Colon (tissue), 2 donors: Measurements from ENCODE around the gene SLC27A3.

Experiments used
- FAIRE-seq: peaks from 2 replicates; lab custom pipeline; 2012; peaks lifted over from hg19 to GRCh38; lab: Jason Lieb, UNC
- donor health status: control.
- donor health status: control.

The SLC27A3 gene, protein sequence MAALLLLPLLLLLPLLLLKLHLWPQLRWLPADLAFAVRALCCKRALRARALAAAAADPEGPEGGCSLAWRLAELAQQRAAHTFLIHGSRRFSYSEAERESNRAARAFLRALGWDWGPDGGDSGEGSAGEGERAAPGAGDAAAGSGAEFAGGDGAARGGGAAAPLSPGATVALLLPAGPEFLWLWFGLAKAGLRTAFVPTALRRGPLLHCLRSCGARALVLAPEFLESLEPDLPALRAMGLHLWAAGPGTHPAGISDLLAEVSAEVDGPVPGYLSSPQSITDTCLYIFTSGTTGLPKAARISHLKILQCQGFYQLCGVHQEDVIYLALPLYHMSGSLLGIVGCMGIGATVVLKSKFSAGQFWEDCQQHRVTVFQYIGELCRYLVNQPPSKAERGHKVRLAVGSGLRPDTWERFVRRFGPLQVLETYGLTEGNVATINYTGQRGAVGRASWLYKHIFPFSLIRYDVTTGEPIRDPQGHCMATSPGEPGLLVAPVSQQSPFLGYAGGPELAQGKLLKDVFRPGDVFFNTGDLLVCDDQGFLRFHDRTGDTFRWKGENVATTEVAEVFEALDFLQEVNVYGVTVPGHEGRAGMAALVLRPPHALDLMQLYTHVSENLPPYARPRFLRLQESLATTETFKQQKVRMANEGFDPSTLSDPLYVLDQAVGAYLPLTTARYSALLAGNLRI

GRCh38 chr1:153774780-153775457 is at the start of gene SLC27A3:
Gene SLC27A3 (plus strand): TSS chr1:153775407. CDS start chr1:153775498, 91 bp downstream.
- FAIRE-seq, result no peak

DNA sequence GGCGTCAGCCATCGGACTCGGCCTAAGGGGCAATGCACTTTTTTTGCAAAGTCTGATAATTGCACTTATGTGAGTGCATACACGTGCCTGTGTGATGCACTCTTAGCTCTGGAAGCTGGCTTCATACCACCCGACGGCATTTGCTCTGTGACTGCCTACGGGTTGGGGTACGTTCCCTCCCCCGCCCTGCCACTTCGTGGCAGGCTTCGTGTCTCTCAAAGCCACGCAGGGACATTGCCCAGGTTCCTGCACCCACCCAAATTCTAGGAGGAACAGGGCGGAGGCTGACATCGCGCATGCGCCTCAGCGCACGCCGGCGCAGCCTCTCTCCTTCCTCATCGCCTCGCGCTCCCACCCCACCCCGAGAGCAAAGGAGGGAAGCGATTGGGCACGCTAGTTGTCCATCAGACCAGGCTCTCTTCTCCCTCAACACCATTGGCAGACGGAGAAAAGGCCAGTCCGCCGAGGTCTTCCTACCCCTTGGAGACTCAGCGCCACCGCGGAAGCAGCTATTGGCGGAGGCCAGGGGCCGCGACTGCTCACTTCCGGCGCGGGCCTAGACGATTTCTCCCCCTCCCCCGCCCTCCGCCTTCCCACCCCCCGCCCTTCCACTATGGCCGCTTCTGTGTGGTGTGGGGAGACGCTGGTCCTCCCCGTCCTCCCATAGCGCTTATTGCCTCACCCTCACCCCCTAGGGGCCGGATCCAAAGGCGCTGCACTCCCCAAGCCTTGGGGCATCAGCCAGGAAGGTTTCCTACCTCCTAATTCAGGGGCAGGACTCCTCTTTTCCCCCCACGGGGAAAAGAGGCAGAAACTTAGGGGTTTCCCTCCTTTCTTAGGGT is 47.5 kb upstream of the SLC27A3 start, which contains the start of gene INTS3:
Gene INTS3, plus strand, starts transcription at position 588 of the 842 bp plus-strand sequence. CDS start 585 bp downstream, outside the sequence.
- no peak for FAIRE-seq

DNA sequence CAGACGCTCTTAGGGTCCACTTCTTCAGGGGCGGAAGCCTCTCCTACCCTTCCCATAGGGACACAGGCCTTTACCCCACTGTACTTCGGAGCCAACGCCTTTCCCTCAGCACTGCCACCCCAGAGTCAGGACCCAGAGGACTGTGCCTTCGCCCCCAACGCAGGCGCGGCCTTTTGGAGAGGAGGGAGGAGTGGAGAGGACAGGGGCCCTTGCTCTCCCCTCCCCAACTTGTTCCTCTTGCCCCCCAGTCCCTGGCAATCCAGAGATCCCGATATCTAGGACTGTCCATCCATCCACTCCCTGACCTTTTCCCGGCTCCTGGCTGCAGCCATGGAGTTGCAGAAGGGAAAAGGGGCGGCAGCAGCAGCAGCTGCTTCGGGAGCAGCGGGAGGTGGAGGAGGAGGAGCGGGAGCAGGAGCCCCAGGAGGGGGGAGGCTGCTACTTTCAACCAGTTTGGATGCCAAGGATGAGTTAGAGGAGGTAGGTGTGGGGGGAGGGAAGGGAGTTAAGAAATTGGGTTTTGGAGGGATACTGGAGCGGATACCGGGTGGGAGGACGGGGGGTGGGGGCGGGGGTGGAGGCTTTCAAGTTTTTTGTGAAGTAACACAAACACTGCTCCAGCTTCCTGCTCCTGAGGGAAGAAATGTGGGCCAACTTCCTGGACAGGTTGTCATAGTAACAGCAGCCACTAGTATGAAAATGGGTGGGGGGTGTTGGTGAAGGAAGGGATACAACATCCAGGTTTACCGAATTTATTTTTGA is 46.7 kb upstream of the SLC27A3 start:
- no peak for FAIRE-seq

GRCh38 chr1:153730468-153730988 is 44.7 kb upstream of the SLC27A3 start:
- no peak for FAIRE-seq

DNA sequence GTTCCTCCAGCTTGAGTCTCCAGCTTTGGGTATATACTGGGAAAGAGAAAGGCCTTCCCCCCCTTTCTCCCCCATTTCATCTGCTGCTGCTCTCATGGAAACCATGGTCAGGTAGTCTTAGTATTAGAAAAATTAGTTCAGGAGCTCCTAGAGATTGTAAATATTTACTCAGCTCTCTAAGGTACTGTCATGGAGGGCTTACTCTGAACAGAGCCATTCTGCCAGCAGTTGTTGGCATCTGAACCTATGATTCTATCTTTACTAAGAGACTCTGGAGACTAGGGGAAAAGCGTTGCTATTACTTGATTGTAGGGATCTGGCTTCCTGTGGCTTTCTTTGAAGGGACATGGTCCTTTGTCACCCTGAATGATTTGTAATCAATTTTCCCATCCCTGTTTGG is 41.2 kb upstream of the SLC27A3 start:
- no peak for FAIRE-seq

DNA sequence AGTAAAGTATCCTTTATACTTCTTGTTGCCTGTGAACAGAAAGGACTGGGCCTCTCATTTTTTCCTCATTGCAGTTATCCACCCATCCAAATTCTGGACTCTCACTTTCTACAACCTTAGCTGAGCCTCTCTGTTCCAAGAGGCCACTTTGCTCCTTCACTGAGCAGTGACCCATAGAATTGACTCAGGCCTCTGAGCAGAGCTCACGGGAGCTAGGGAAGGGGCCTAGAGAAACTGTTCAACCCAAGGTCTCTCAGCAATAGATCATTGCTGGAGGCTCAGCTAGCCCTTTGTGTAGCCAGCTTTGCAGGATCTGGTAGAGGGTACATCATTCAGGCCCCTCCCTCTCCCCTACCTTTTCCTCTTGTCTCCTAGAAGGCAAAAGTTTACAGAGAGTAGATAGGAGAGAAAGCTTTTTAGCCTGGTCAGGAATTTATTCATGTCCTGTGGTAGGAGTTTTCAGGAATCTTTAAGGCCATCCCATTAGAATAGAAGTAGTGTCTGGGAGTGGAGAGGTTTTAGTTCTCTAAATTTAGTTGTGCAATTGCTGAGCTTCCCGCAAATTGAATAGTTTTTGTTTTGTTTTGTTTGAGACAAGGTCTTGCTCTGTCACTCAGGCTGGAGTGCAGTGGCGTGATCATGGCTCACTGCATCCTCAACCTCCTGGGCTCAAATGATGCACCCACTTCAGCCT is 40.7 kb upstream of the SLC27A3 start:
- no peak for FAIRE-seq

DNA sequence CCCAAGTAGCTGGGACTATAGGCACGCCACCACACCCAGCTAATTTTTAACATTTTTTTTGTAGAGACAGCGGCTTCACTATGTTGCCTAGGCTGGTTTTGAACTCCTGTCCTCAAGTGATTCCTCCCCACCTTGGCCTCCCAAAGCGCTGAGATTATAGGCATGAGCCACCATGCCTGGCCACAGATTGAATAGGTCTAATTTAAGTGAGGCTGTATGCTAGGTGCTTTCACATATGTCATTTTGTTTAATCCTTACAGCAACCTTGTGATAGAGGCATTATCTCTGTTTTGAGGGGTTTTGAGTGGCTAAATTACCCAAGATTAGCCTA is 40.2 kb upstream of the SLC27A3 start:
- FAIRE-seq, result no peak

DNA sequence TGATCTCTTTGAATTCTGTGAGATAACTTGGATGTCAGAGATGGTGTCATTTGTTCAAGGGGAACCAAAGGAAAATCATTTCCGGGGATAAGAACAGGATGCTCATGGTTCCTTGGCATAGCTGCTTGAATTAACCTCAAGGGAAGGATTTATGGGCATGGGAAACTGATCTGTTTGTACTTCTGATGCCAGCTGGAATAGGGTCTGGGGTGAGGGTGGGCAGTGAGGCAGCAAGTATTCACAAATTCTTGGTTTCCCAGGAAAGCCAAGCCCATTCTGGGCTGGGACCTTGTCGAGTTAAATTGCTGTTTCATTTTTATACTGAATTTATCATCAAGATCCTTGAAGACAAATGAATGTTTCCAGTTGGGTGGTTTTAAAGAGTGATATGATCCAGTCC is 33.2 kb upstream of the SLC27A3 start:
- no peak for FAIRE-seq

- no peak for FAIRE-seq
These were observed 32.6 kb upstream of the SLC27A3 start for GRCh38 chr1:153742411-153743142.

- no peak for FAIRE-seq
These were observed 29.8 kb upstream of the SLC27A3 start for GRCh38 chr1:153745417-153745816.

DNA sequence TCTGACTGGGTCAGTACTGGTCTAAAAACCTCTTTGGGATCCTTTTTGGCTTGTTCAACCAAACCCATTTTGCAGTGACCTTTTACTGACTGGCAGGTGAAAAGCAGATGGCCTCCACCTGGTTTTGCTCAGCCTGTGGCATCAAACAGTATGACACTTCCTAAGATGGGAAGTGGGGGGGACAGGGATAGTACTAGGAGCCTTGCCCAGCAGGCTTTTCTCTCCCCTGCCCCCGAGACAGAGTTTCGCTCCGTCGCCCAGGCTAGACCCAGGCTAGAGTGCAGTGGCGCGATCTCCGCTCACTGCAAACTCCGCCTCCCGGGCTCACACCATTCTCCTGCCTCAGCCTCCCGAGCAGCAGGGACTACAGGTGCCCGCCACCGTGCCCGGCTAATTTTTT is 29.0 kb upstream of the SLC27A3 start:
- FAIRE-seq, result no peak

GRCh38 chr1:153748903-153749302 is 26.3 kb upstream of the SLC27A3 start:
- no peak for FAIRE-seq

DNA sequence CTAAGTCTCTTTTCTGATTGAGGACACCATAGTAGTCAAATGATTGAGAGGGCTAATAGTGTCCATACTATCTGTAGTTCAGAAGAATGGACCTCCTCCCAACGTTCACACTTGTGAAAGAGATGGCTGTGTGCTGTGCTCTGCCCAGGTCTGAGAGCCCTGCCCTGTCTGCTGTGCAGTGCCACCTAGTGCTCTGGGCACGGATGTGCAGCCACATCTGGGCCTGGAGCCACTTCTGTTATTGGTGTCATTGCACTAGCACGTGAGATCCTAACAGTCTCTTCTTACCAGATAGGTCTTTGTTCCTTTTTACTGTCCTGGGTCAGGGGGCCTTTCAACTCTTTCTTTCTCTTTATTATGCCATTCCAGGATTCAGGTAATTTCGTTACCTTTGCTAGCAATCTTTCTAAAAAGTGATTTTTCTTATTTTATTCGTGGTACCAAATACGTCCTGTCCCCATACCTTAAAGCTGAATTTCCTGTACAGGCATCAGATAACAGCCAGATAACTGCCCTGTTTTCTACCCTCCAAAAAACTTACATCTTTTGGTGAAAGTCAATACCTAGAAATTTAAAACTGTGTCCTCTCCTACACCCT is 25.7 kb upstream of the SLC27A3 start:
- FAIRE-seq, result no peak

DNA sequence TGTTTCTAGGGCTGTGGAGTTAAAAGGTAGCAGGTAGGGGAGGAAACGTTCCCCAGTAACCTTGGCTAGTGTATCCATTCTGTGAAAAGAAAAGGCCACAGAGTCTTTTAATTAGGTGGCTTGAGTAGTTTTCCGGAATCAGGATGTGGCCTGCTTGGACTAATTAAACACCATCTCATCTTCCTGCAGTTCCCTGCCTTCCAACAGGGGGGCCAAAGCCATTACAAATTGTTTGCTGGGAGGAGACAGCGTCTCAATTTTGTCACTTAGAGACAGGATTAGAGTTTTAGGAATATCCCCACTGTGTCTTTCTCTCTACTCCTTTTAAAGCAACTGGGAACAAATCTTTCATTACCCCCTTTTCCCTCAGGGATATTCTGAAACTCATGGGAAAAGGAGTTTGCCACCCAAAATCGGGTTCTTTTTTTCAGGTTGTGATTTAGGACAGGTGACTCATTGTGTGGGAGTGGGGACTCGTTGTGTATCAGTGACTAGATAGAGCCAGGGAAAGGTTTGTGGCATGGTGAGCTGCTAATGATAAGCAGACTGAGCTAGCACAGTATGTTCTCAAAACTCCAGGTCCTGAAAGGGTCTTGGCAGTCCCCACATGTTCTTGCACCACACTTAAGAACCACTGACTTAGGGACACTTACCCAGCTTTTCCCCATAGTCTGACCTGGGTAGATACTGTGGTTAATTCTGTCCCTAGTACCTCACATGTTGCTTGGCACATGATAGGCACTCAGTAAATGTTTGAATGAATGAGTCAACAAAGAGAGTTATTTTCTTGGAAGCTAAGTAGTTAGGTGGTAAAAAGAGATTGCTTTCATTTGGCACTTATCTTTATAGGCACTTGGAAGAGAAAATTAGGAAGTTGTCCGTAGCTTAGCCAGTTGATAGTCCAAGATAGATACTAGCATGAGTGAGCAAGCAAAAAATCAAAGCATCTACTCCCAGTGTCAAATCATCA is 24.9 kb upstream of the SLC27A3 start:
- no peak for FAIRE-seq

- no peak for FAIRE-seq
These were observed 23.1 kb upstream of the SLC27A3 start for GRCh38 chr1:153752072-153752471.

GRCh38 chr1:153752571-153753195 is 22.5 kb upstream of the SLC27A3 start:
- FAIRE-seq, result no peak

GRCh38 chr1:153754266-153754665 is 20.9 kb upstream of the SLC27A3 start:
- no peak for FAIRE-seq

- no peak for FAIRE-seq
These were observed 14.8 kb upstream of the SLC27A3 start for GRCh38 chr1:153760440-153760839.
